KOPT-K1 (cell line): Measurements from ENCODE around the gene PLA2R1.
"Not testable (repeated sequence)": the region's sequence is repeated elsewhere in the genome, so short reads cannot be mapped to it uniquely, and the experiment has no call there.

Experiments
- H3K27ac ChIP-seq: fragments of 200-600 bp; sonication (generic); 2 replicates; pipeline ENCODE4 v1.5.1; 2016; ENCODE audit warnings: antibody characterized with exemption, mild to moderate bottlenecking, low read depth, low read length; ENCODE audit not compliant: poor library complexity, severe bottlenecking
- H3K36me3 ChIP-seq: fragments of 200-600 bp; sonication (generic); 2 replicates; pipeline ENCODE4 v1.5.1; 2017; ENCODE audit warnings: antibody characterized with exemption, mild to moderate bottlenecking, low read length, moderate library complexity; ENCODE audit not compliant: insufficient read depth
- H3K9me3 ChIP-seq: fragments of 200-600 bp; sonication (generic); 2 replicates; pipeline ENCODE4 v1.5.1; 2017; ENCODE audit warnings: antibody characterized with exemption, low read length, mild to moderate bottlenecking; ENCODE audit not compliant: insufficient read depth, poor library complexity, severe bottlenecking

PLA2R1 gene

GRCh38 chr2:159988412-159988970 lies 73.9 kb downstream of the PLA2R1 start:
- Histone ChIP-seq H3K27ac (no peak overlapping the region), H3K9me3 (no peaks in the 10 kb centered on the region), H3K36me3 (no peaks in the 10 kb centered on the region)

GRCh38 chr2:159987181-159987580 lies 75.2 kb downstream of the PLA2R1 start:
- H3K27ac ChIP-seq: no peak overlapping the region
- H3K36me3 ChIP-seq: no peaks in the 10 kb centered on the region
- H3K9me3 ChIP-seq: no peaks in the 10 kb centered on the region

GRCh38 chr2:159985656-159986055 lies 76.8 kb downstream of the PLA2R1 start:
- no peak overlapping the region for H3K27ac ChIP-seq
- H3K36me3 ChIP-seq: no peaks in the 10 kb centered on the region
- no peaks in the 10 kb centered on the region for H3K9me3 ChIP-seq

- Histone ChIP-seq H3K27ac (no peak overlapping the region), H3K9me3 (no peaks in the 10 kb centered on the region), H3K36me3 (no peaks in the 10 kb centered on the region)
These were observed 78.4 kb downstream of the PLA2R1 start for GRCh38 chr2:159984034-159984433.

- Histone ChIP-seq H3K36me3 (no peaks in the 10 kb centered on the region), H3K27ac (no peak overlapping the region), H3K9me3 (no peaks in the 10 kb centered on the region)
These were observed 79.3 kb downstream of the PLA2R1 start for GRCh38 chr2:159982842-159983785.

- H3K27ac ChIP-seq: no peak overlapping the region
- no peaks in the 10 kb centered on the region for H3K36me3 ChIP-seq
- H3K9me3 ChIP-seq: no peaks in the 10 kb centered on the region
These were observed 80.1 kb downstream of the PLA2R1 start for GRCh38 chr2:159982270-159982669.

- Histone ChIP-seq H3K36me3 (no peaks in the 10 kb centered on the region), H3K9me3 (no peaks in the 10 kb centered on the region), H3K27ac (no peak overlapping the region)
These were observed 85.8 kb downstream of the PLA2R1 start for GRCh38 chr2:159976527-159977160.

GRCh38 chr2:159973325-159973724 lies 89.1 kb downstream of the PLA2R1 start:
- Histone ChIP-seq H3K9me3 (no peaks in the 10 kb centered on the region), H3K27ac (no peak overlapping the region), H3K36me3 (no peaks in the 10 kb centered on the region)

GRCh38 chr2:159971365-159972152 lies 90.9 kb downstream of the PLA2R1 start:
- no peaks in the 10 kb centered on the region for H3K9me3 ChIP-seq
- H3K36me3 ChIP-seq: no peaks in the 10 kb centered on the region
- H3K27ac ChIP-seq: no peak overlapping the region

- not testable (repeated sequence) for H3K9me3 ChIP-seq, H3K27ac ChIP-seq, H3K36me3 ChIP-seq
These were observed 91.9 kb downstream of the PLA2R1 start for GRCh38 chr2:159970548-159970947.

- H3K27ac ChIP-seq: no peak overlapping the region
- H3K36me3 ChIP-seq: no peaks in the 10 kb centered on the region
- no peaks in the 10 kb centered on the region for H3K9me3 ChIP-seq
These were observed 94.0 kb downstream of the PLA2R1 start for GRCh38 chr2:159968279-159968900.

- Histone ChIP-seq H3K27ac (no peak overlapping the region), H3K36me3 (no peaks in the 10 kb centered on the region), H3K9me3 (no peaks in the 10 kb centered on the region)
These were observed 98.7 kb downstream of the PLA2R1 start for GRCh38 chr2:159963700-159964099.

GRCh38 chr2:159962513-159962912 lies 99.9 kb downstream of the PLA2R1 start:
- H3K27ac ChIP-seq, H3K9me3 ChIP-seq, H3K36me3 ChIP-seq: not testable (repeated sequence)

- Histone ChIP-seq H3K9me3 (no peaks in the 10 kb centered on the region), H3K36me3 (no peaks in the 10 kb centered on the region), H3K27ac (no peak overlapping the region)
These were observed 101.0 kb downstream of the PLA2R1 start for GRCh38 chr2:159961451-159961850.
